ENCODE results near the gene FAM107B.

FAM107B gene

DNA sequence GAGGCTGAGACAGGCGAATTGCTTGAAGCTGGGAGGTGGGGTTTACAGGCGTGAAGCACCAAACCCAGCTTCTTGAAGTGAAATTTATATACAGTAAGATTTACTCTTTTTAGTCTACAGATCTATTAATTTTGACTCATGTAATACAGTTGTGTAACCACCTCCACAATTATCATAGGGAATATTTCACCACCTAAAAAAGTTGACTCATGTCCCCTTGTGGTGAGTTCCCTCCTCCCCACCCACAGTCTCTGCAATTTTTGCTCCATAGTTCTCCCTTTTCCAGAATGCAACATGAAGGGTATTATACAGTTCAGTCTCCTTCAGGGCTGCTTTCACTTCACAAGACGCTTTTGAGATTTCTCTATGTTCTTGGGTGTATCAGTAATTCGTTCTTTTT is 156.8 kb downstream of the FAM107B start:
- no peak for TF ChIP-seq CTCF (IDR thresholded peaks at IDR 0.05; ENCODE audit: low read depth, low read length, missing control alignments)
- no peak for DNase-seq (ENCODE audit: extremely low read depth, low read depth)
- H3K4me3 ChIP-seq (replicated peaks; ENCODE audit: low read depth, low read length), result no peak overlapping the region

DNA sequence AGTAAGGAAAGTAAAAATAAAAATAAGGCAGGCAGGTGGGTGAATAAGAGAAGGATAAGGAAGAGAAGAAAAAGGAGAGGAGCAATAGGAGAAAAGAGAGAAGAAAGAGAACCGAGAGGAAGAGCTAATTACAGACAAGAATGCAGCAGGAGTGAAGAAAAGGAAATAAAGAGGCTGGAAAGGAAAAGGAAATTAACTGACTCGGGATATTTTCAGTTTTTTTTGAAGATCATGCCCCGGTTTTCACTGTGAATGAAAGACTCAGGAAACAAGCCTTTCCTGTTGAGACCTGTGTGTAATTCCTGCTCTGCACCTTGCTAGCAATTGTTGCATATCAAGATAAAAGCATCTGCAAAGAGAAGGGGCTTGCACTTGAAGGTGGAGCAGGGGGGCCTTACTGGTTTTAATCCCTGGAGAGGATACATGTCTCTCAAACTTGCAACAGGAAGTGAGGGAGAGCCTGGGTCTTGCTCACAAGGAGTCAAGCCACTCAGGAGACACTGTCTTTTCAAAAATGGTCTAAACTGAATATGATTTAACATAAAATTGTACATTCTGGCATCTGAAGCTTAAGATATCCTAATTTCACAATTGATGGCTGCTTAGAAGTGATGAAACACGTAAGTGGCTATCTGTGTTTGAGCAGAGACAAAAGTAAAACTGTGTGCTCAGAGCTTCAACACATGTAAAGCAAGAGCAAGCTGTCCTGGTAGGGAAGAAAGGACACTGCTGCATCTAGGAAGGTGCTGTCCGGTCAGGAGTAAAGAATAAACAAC is 157.6 kb downstream of the FAM107B start:
- TF ChIP-seq CTCF (IDR thresholded peaks at IDR 0.05; ENCODE audit: low read depth, low read length, missing control alignments), result no peak
- no peak overlapping the region for H3K4me3 ChIP-seq (replicated peaks; ENCODE audit: low read depth, low read length)
- DNase-seq (ENCODE audit: extremely low read depth, low read depth), result no peak

DNA sequence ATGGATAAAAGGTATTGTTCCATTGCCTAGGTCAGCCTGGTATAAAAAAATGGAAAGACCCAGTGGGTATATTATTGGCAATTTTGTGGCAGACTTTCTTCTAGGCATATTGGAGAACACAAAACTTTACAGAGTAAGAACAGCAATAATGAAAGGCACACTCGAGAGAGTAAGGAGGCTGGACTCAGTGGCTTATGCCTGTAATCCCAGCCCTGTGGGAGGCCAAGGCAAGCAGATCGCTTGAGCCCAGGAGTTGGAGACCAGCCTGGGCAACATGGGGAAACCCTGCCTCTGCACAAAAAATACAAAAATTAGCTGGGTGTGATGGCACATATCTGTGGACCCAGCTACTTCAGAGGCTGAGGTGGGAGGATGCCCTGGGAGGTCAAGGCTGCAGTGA is 158.2 kb downstream of the FAM107B start:
- DNase-seq (ENCODE audit: extremely low read depth, low read depth), result no peak
- no peak for TF ChIP-seq CTCF (IDR thresholded peaks at IDR 0.05; ENCODE audit: low read depth, low read length, missing control alignments)
- H3K4me3 ChIP-seq (replicated peaks; ENCODE audit: low read depth, low read length), result no peak overlapping the region

- no peak for TF ChIP-seq CTCF (IDR thresholded peaks at IDR 0.05; ENCODE audit: low read depth, low read length, missing control alignments)
- no peak for DNase-seq (ENCODE audit: extremely low read depth, low read depth)
- H3K4me3 ChIP-seq (replicated peaks; ENCODE audit: low read depth, low read length), result no peak overlapping the region
These were observed 161.1 kb downstream of the FAM107B start for GRCh38 chr10:14613588-14613920.

DNA sequence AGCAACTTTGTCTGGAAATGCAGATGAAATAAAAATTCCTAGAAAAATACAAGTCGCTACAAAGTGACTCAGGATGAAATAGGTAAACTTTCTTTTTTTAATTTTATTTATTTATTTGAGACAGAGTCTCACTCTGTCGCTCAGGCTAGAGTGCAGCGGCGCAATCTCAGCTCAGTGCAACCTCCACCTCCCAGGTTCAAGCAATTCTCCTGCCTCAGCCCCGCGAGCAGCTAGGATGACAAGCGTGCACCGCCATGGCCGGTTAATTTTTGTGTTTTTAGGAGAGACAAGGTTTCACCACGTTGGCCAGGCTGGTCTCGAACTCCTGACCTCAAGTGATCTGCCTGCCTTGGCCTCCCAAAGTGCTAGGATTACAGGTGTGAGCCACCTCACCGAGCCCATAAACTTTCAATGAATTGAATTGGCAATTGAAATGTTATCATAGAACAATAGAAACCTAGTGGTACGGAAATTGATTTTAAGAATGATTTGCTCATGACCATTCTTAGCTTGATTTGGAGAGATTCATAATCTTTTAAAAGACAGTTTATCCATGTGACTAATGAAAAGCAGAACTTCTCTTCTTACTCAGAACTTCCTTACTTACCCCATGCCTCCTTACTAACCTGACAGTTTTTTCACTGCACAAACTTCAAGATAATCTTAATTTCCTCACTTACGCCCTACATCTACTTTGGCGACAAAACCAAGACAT is 161.7 kb downstream of the FAM107B start:
- no peak for TF ChIP-seq CTCF (IDR thresholded peaks at IDR 0.05; ENCODE audit: low read depth, low read length, missing control alignments)
- H3K4me3 ChIP-seq (replicated peaks; ENCODE audit: low read depth, low read length), result no peak overlapping the region
- no peak for DNase-seq (ENCODE audit: extremely low read depth, low read depth)

- DNase-seq (ENCODE audit: extremely low read depth, low read depth), result no peak
- H3K4me3 ChIP-seq (replicated peaks; ENCODE audit: low read depth, low read length), result no peak overlapping the region
- no peak for TF ChIP-seq CTCF (IDR thresholded peaks at IDR 0.05; ENCODE audit: low read depth, low read length, missing control alignments)
These were observed 162.6 kb downstream of the FAM107B start for GRCh38 chr10:14611968-14612693.

Data from HFF-Myc (cell line).